Activated CD4-positive, alpha-beta memory T cell treated with anti-CD3 and anti-CD28 coated beads, Interleukin-2, amount 10 ng/mL, durations not matched to agents 7 days and 5 days (primary cell): ENCODE data around the gene ART4. TPM values are rescaled to one million over a fixed set of nuclear protein-coding genes. Genes with fewer than 3 reads are reported as not detected.
A peak's percentile ranks its signal among the peaks of the same experiment; 100 is the strongest.

Source experiments
- CTCF ChIA-PET: fragments of 350-600 bp; sonication (Branson Sonifier 250); formaldehyde crosslinking; loops from one replicate; lab custom pipeline; 2021; ENCODE audit warnings: antibody characterized with exemption, inconsistent platforms; lab: Charles Lee
- POLR2A ChIA-PET: fragments of 350-600 bp; sonication (Branson Sonifier 250); formaldehyde crosslinking; loops from one replicate; lab custom pipeline; 2021; ENCODE audit warnings: antibody characterized with exemption; lab: Charles Lee
- DNase-seq: peaks from one replicate; pipeline ENCODE4 v3.0.0-alpha.2; 2020
- H3K27ac Mint-ChIP-seq: one replicate; pipeline ENCODE4 v1.8.0; 2021; ENCODE audit warnings: mild to moderate bottlenecking, mixed read lengths
- H3K27me3 Mint-ChIP-seq: one replicate; pipeline ENCODE4 v1.8.0; 2021; ENCODE audit warnings: mixed read lengths
- H3K36me3 Mint-ChIP-seq: one replicate; pipeline ENCODE4 v1.8.0; 2021; ENCODE audit warnings: low read depth, mixed read lengths
- H3K4me1 Mint-ChIP-seq: one replicate; pipeline ENCODE4 v1.8.0; 2021; ENCODE audit warnings: mixed read lengths
- H3K4me3 Mint-ChIP-seq: one replicate; pipeline ENCODE4 v1.8.0; 2021; ENCODE audit warnings: mild to moderate bottlenecking, mixed read lengths
- H3K9me3 Mint-ChIP-seq: one replicate; pipeline ENCODE4 v1.8.0; 2021; ENCODE audit warnings: mixed read lengths
- total RNA-seq, 2 experiments: library from RNA; stranded (reverse); gene quantifications; one replicate each; pipeline ENCODE4 v1.2.3, GENCODE V29; 2021

The ART4 gene
- total RNA-seq, 2 experiments from 2014 or later, result not detected

DNA sequence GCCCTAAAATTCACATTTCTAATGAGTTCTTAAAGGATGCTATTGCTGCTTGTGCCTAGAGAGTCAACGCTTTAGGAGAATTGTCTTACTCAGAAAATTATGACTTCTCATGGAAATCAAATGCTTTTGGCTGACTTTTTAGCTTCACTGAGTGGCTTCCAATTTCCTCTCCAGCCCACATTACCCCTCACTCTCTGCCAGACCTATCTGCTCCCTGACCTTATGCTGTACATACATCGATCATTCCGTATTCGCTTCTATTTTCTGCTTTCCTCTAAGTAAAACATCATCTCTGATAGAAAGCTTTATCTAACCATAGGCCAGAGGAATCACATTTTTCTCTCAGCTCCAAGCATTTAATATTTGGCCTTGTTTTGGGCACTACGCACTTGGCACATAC is 16.8 kb downstream of the ART4 start:
- DNase-seq, result no peak
- H3K27me3 Mint-ChIP-seq, result no peaks in the 10 kb centered on the region
- ChIA-PET POLR2A (interaction anchor here (0.9 kb wide), 1 partner anchor 323 kb away, joined by 3 read pairs; no protein-coding TSS in a partner anchor), CTCF (no interaction called here)
- H3K36me3 Mint-ChIP-seq, result no peaks in the 10 kb centered on the region
- H3K9me3 Mint-ChIP-seq, result no peaks in the 10 kb centered on the region
- H3K4me1 Mint-ChIP-seq, result peaks cover 7% of the 10 kb centered on the region
- H3K4me3 Mint-ChIP-seq, result no peak overlapping the region
- H3K27ac Mint-ChIP-seq, result no peak overlapping the region

- Mint-ChIP-seq H3K27me3 (no peaks in the 10 kb centered on the region), H3K9me3 (no peaks in the 10 kb centered on the region), H3K27ac (no peak overlapping the region), H3K4me1 (peaks cover 7% of the 10 kb centered on the region), H3K36me3 (no peaks in the 10 kb centered on the region), H3K4me3 (no peak overlapping the region)
- POLR2A ChIA-PET, result interaction anchor here (1.2 kb wide), 1 partner anchor 55 kb away, joined by 5 read pairs; a partner anchor contains a TSS
- CTCF ChIA-PET, result no interaction called here
- DNase-seq, result no peak
Measured at GRCh38 chr12:14825256-14825655, 18.1 kb downstream of the ART4 start.

DNA sequence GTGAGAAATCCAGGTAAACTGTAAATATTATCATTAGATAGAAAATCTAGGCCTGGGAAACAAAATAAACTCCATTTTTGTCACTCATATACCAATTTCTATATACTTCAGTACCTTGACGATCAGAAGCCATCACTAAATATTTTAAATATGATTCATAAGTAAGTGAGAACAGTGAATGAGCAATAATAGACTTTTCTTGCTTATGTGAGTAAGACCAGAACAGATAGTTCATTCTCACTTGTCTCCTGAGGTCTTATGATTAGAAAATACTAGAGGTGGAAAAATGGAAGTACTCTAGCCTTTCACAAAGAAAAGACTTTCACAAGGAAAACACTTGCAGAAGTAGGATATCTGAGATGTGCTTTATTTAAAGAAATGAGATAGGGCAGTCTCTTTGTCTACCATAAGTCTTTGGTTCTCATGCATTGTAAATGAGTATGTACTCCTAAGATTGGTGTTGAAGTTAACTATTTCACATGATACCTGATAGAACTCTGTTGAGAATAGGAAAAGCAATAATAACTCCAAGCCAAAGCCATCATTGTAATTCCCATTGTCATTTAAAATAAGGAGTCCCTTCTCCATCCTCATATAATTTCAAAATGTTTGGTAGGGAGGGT is 19.2 kb downstream of the ART4 start:
- Mint-ChIP-seq H3K9me3 (no peaks in the 10 kb centered on the region), H3K4me1 (peaks cover 7% of the 10 kb centered on the region), H3K27ac (no peak overlapping the region), H3K36me3 (no peaks in the 10 kb centered on the region), H3K4me3 (no peak overlapping the region), H3K27me3 (no peaks in the 10 kb centered on the region)
- POLR2A ChIA-PET, result interaction anchor here (1.2 kb wide), 1 partner anchor 54 kb away, joined by 5 read pairs; a partner anchor contains a TSS
- no peak for DNase-seq
- CTCF ChIA-PET, result no interaction called here

GRCh38 chr12:14814014-14814413 is 29.3 kb downstream of the ART4 start, which contains the start of gene SMCO3:
TSS of gene SMCO3 (minus strand) at chr12:14814182. CDS start at chr12:14806680, 7,502 bp downstream.
- H3K36me3 Mint-ChIP-seq, result peaks cover 3% of the 10 kb centered on the region
- DNase-seq, result no peak
- no peak within 1 kb of the TSS for H3K4me3 Mint-ChIP-seq
- H3K4me1 Mint-ChIP-seq, result peaks cover 24% of the 10 kb centered on the region
- CTCF ChIA-PET, result no interaction called here
- H3K27ac Mint-ChIP-seq, result no peak within 1 kb of the TSS
- H3K27me3 Mint-ChIP-seq, result peaks cover 3% of the 10 kb centered on the region
- POLR2A ChIA-PET, result interaction anchor here (1.0 kb wide), 1 partner anchor 9 kb away, joined by 4 read pairs; no protein-coding TSS in a partner anchor
- H3K9me3 Mint-ChIP-seq, result peaks cover 4% of the 10 kb centered on the region

DNA sequence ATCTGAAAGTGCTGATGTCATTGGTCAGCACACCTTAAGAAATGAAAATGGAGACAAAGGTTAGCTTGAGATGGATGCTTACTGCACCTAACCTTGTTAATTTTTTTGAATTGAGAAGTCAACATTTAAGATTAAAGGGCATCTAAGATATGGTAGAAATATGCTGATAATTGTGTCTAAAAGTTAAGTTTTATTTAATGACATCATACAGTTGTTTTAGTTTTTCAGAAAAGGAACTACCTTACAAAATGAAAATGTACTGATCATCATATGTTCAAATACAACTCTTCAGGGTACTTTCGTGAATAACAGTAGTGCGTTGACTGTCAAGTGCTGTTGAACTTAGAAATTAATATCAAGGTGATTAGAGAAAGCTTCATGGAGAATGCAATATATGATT is 31.8 kb downstream of the ART4 start:
- ChIA-PET POLR2A (interaction anchor here (2.2 to 3.6 kb wide), 2 partner anchors 37 to 41 kb away, joined by 9 to 16 read pairs; a partner anchor contains a TSS), CTCF (interaction anchor here (0.7 to 1.7 kb wide), 4 partner anchors 35 to 410 kb away, joined by 3 to 9 read pairs (median 3); partner anchors contain the start of gene RERG)
- Mint-ChIP-seq H3K36me3 (no peaks in the 10 kb centered on the region), H3K27me3 (no peaks in the 10 kb centered on the region), H3K9me3 (no peaks in the 10 kb centered on the region), H3K4me3 (no peak overlapping the region), H3K27ac (no peak overlapping the region), H3K4me1 (peaks cover 12% of the 10 kb centered on the region)
- DNase-seq, result no peak

DNA sequence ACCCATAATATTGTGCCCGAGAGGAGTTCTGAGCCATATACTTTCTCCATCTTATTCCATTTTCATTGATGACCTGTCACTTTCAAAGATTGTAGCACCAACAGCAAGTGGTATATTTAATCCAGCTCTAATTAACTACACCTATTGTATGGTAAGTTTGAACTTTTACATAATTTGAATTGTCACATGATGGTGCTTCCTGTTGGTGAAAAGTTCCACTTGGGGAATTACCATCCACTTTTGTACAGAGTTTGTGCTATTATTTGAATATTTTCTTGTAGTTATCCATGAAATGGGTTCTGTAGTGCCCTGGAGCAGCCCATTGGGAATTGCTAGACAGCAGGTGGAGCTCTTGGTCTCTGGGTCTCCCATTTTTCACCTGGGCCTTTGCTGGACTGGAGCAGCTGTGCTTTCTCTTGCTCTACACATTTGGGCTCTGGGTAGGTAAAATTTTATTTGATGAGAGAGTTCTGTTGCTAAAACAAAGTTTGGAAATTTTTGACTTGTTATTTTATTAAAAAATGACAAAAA is 32.3 kb downstream of the ART4 start:
- H3K27me3 Mint-ChIP-seq, result no peaks in the 10 kb centered on the region
- H3K27ac Mint-ChIP-seq, result no peak overlapping the region
- H3K36me3 Mint-ChIP-seq, result no peaks in the 10 kb centered on the region
- CTCF ChIA-PET, result interaction anchor here (0.7 to 1.7 kb wide), 4 partner anchors 35 to 410 kb away, joined by 3 to 9 read pairs (median 3); partner anchors contain the start of gene RERG
- no peaks in the 10 kb centered on the region for H3K9me3 Mint-ChIP-seq
- DNase-seq, result no peak
- H3K4me1 Mint-ChIP-seq, result peaks cover 12% of the 10 kb centered on the region
- no peak overlapping the region for H3K4me3 Mint-ChIP-seq
- POLR2A ChIA-PET, result interaction anchor here (2.2 to 3.6 kb wide), 2 partner anchors 36 to 40 kb away, joined by 9 to 16 read pairs; a partner anchor contains a TSS

GRCh38 chr12:14810167-14810952 is 33.0 kb downstream of the ART4 start:
- Mint-ChIP-seq H3K36me3 (no peaks in the 10 kb centered on the region), H3K4me3 (no peak overlapping the region), H3K4me1 (peaks cover 16% of the 10 kb centered on the region), H3K27ac (no peak overlapping the region), H3K27me3 (no peaks in the 10 kb centered on the region), H3K9me3 (no peaks in the 10 kb centered on the region)
- ChIA-PET POLR2A (interaction anchor here (2.2 to 3.6 kb wide), 2 partner anchors 36 to 40 kb away, joined by 9 to 16 read pairs; a partner anchor contains a TSS), CTCF (interaction anchor here (1.3 to 1.7 kb wide), 2 partner anchors 180 to 185 kb away, joined by 3 to 9 read pairs; no protein-coding TSS in a partner anchor)
- no peak for DNase-seq

DNA sequence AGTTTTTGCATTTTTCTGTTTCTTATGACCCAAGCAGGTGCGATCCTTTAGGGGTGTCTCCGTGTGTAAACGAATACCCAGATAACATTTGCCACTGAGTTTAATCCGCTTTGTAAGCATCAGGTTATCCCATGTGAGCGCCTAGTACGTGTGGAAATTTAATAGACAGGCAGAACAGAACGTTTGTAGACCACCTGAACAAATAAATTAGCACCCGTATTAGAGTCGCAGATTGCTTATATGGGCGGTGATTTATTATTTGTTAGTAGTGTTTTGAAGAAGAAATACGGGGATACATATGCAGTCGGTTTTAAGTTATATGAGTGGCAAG is 39.5 kb downstream of the ART4 start:
- H3K4me1 Mint-ChIP-seq, result peaks cover 27% of the 10 kb centered on the region
- CTCF ChIA-PET, result interaction anchor here (1.0 to 5.4 kb wide), 8 partner anchors 12 to 438 kb away, joined by 3 to 50 read pairs (median 4); partner anchors contain the start of gene ATF7IP
- no peak overlapping the region for H3K4me3 Mint-ChIP-seq

GRCh38 chr12:14803011-14803829 is 40.1 kb downstream of the ART4 start, which contains the start of the genes C12orf60 and WBP11:
TSS of gene C12orf60 (plus strand) at chr12:14803670. CDS start at chr12:14822936, 19,266 bp downstream.
TSS of gene WBP11 (minus strand) at chr12:14803478. CDS start at chr12:14801383, 2,095 bp downstream.
- Mint-ChIP-seq H3K9me3 (no peaks in the 10 kb centered on the region), H3K4me1 (peaks cover 27% of the 10 kb centered on the region), H3K27me3 (no peaks in the 10 kb centered on the region), H3K27ac (no peak within 1 kb of the TSS), H3K36me3 (peaks cover 24% of the 10 kb centered on the region), H3K4me3 (no peak within 1 kb of the TSS)
- ChIA-PET POLR2A (interaction anchor here (1.0 to 7.5 kb wide), 11 partner anchors 11 to 417 kb away, joined by 3 to 177 read pairs (median 6); partner anchors contain the start of gene ARHGDIB), CTCF (interaction anchor here (1.0 to 5.4 kb wide), 10 partner anchors 11 to 438 kb away, joined by 3 to 50 read pairs (median 4); partner anchors contain the start of gene ATF7IP)
- peak; percentile 89 for DNase-seq

More for the DNA sequence above, 39.5 kb downstream of the ART4 start:
- POLR2A ChIA-PET, result interaction anchor here (1.0 to 7.5 kb wide), 9 partner anchors 12 to 159 kb away, joined by 3 to 177 read pairs (median 12); partner anchors contain the start of gene ARHGDIB
- H3K27me3 Mint-ChIP-seq, result no peaks in the 10 kb centered on the region
- no peak for DNase-seq
- peaks cover 20% of the 10 kb centered on the region for H3K36me3 Mint-ChIP-seq
- no peak overlapping the region for H3K27ac Mint-ChIP-seq
- no peaks in the 10 kb centered on the region for H3K9me3 Mint-ChIP-seq

- ChIA-PET POLR2A (interaction anchor here (0.8 to 7.5 kb wide), 11 partner anchors 11 to 416 kb away, joined by 3 to 177 read pairs (median 6); partner anchors contain the start of gene ARHGDIB), CTCF (interaction anchor here (1.3 to 5.4 kb wide), 8 partner anchors 15 to 193 kb away, joined by 3 to 50 read pairs (median 4); a partner anchor contains a TSS)
- no peak overlapping the region for H3K27ac Mint-ChIP-seq
- H3K4me3 Mint-ChIP-seq, result no peak overlapping the region
- H3K9me3 Mint-ChIP-seq, result no peaks in the 10 kb centered on the region
- H3K36me3 Mint-ChIP-seq, result peaks cover 30% of the 10 kb centered on the region
- no peak for DNase-seq
- H3K27me3 Mint-ChIP-seq, result no peaks in the 10 kb centered on the region
- H3K4me1 Mint-ChIP-seq, result peaks cover 27% of the 10 kb centered on the region
Measured at GRCh38 chr12:14802721-14803010, 40.7 kb downstream of the ART4 start.

- H3K4me3 Mint-ChIP-seq, result no peak overlapping the region
- POLR2A ChIA-PET, result interaction anchor here (0.8 to 7.5 kb wide), 8 partner anchors 10 to 416 kb away, joined by 3 to 177 read pairs (median 12); partner anchors contain the start of gene ARHGDIB
- CTCF ChIA-PET, result interaction anchor here (1.3 to 5.4 kb wide), 7 partner anchors 15 to 192 kb away, joined by 3 to 50 read pairs (median 4); a partner anchor contains a TSS
- H3K27ac Mint-ChIP-seq, result no peak overlapping the region
- H3K9me3 Mint-ChIP-seq, result no peaks in the 10 kb centered on the region
- H3K4me1 Mint-ChIP-seq, result peaks cover 27% of the 10 kb centered on the region
- H3K27me3 Mint-ChIP-seq, result no peaks in the 10 kb centered on the region
- peaks cover 34% of the 10 kb centered on the region for H3K36me3 Mint-ChIP-seq
- no peak for DNase-seq
Measured at GRCh38 chr12:14802247-14802646, 41.1 kb downstream of the ART4 start.
